Ectodermal cell (in vitro differentiated cells): Measurements from ENCODE around the gene ATXN10.

Source experiments
- H3K27ac ChIP-seq: 2 replicates; pipeline ENCODE4 v1.7.0; 2013; ENCODE audit warnings: mild to moderate bottlenecking, low read depth, low read length; ENCODE audit not compliant: insufficient read depth, poor library complexity, severe bottlenecking
- H3K27me3 ChIP-seq: 2 replicates; pipeline ENCODE4 v1.7.0; 2013; ENCODE audit warnings: mild to moderate bottlenecking, low read length; ENCODE audit not compliant: insufficient read depth, control insufficient read depth, poor library complexity, severe bottlenecking
- H3K36me3 ChIP-seq: one replicate; pipeline ENCODE4 v1.7.0; 2013; ENCODE audit warnings: low read length; ENCODE audit not compliant: control insufficient read depth, insufficient read depth
- H3K4me1 ChIP-seq: one replicate; pipeline ENCODE4 v1.7.0; 2013; ENCODE audit warnings: low read length; ENCODE audit not compliant: control insufficient read depth, insufficient read depth
- H3K4me3 ChIP-seq: 2 replicates; pipeline ENCODE4 v1.7.0; 2013; ENCODE audit warnings: low read depth, low read length, control low read depth; ENCODE audit not compliant: insufficient read depth
- H3K9me3 ChIP-seq: 2 replicates; pipeline ENCODE4 v1.7.0; 2013; ENCODE audit warnings: mild to moderate bottlenecking, low read length, moderate library complexity; ENCODE audit not compliant: control insufficient read depth
- WGBS, 2 experiments: methylation state at CpG; one replicate each; pipeline ENCODE4 v1.1.7; 2013; ENCODE audit warnings: missing lambda C conversion rate in 2 of 2; 5-methylcytosine and 5-hydroxymethylcytosine counted together

Gene ATXN10

GRCh38 chr22:45886540-45886939 lies 214.9 kb downstream of the ATXN10 start:
- 92 to 95% methylated on average over 7 of the region's 7 CpGs for WGBS, 2 experiments
- H3K9me3 ChIP-seq = no peaks in the 10 kb centered on the region
- no peak overlapping the region for H3K27ac ChIP-seq
- H3K4me3 ChIP-seq = no peak overlapping the region
- peaks cover 9% of the 10 kb centered on the region for H3K4me1 ChIP-seq
- no peaks in the 10 kb centered on the region for H3K36me3 ChIP-seq
- H3K27me3 ChIP-seq = peaks cover 6% of the 10 kb centered on the region

- Histone ChIP-seq H3K27me3 (no peaks in the 10 kb centered on the region), H3K9me3 (no peaks in the 10 kb centered on the region), H3K36me3 (no peaks in the 10 kb centered on the region), H3K27ac (no peak overlapping the region), H3K4me1 (peaks cover 8% of the 10 kb centered on the region), H3K4me3 (no peak overlapping the region)
- 93 to 94% methylated on average over 22 of the region's 22 CpGs for WGBS, 2 experiments
These were observed 215.8 kb downstream of the ATXN10 start for GRCh38 chr22:45887202-45888131.

GRCh38 chr22:45888221-45889092 lies 216.8 kb downstream of the ATXN10 start:
- no peaks in the 10 kb centered on the region for H3K9me3 ChIP-seq
- no peak overlapping the region for H3K4me3 ChIP-seq
- H3K36me3 ChIP-seq = no peaks in the 10 kb centered on the region
- no peaks in the 10 kb centered on the region for H3K27me3 ChIP-seq
- no peak overlapping the region for H3K27ac ChIP-seq
- H3K4me1 ChIP-seq = peaks cover 8% of the 10 kb centered on the region
- WGBS, 2 experiments = 93 to 94% methylated on average over 27 of the region's 27 CpGs

- Histone ChIP-seq H3K36me3 (no peaks in the 10 kb centered on the region), H3K27me3 (no peaks in the 10 kb centered on the region), H3K9me3 (no peaks in the 10 kb centered on the region), H3K27ac (no peak overlapping the region), H3K4me3 (no peak overlapping the region), H3K4me1 (peaks cover 8% of the 10 kb centered on the region)
- 93 to 95% methylated on average over 10 of the region's 10 CpGs for WGBS, 2 experiments
These were observed 217.5 kb downstream of the ATXN10 start for GRCh38 chr22:45889093-45889538.

- Histone ChIP-seq H3K27me3 (no peaks in the 10 kb centered on the region), H3K4me1 (peaks cover 8% of the 10 kb centered on the region), H3K9me3 (no peaks in the 10 kb centered on the region), H3K27ac (no peak overlapping the region), H3K4me3 (no peak overlapping the region), H3K36me3 (no peaks in the 10 kb centered on the region)
- WGBS, 2 experiments = 88 to 92% methylated on average over 56 of the region's 56 CpGs
These were observed 218.1 kb downstream of the ATXN10 start for GRCh38 chr22:45889539-45890350.

- Histone ChIP-seq H3K4me1 (peaks cover 8% of the 10 kb centered on the region), H3K36me3 (no peaks in the 10 kb centered on the region), H3K27ac (no peak overlapping the region), H3K4me3 (no peak overlapping the region), H3K9me3 (no peaks in the 10 kb centered on the region), H3K27me3 (no peaks in the 10 kb centered on the region)
- 95 to 97% methylated on average over 21 to 26 of the region's 26 CpGs for WGBS, 2 experiments
These were observed 218.7 kb downstream of the ATXN10 start for GRCh38 chr22:45890351-45890635.

- Histone ChIP-seq H3K4me3 (no peak overlapping the region), H3K4me1 (peaks cover 1% of the 10 kb centered on the region), H3K36me3 (no peaks in the 10 kb centered on the region), H3K27me3 (no peaks in the 10 kb centered on the region), H3K9me3 (no peaks in the 10 kb centered on the region), H3K27ac (no peak overlapping the region)
- WGBS, 2 experiments = 86 to 89% methylated on average over 37 of the region's 37 CpGs
These were observed 219.4 kb downstream of the ATXN10 start for GRCh38 chr22:45891021-45891421.

- no peaks in the 10 kb centered on the region for H3K4me1 ChIP-seq
- 91 to 93% methylated on average over 25 of the region's 25 CpGs for WGBS, 2 experiments
- no peaks in the 10 kb centered on the region for H3K36me3 ChIP-seq
- H3K27ac ChIP-seq = no peak overlapping the region
- no peaks in the 10 kb centered on the region for H3K9me3 ChIP-seq
- no peak overlapping the region for H3K4me3 ChIP-seq
- H3K27me3 ChIP-seq = no peaks in the 10 kb centered on the region
These were observed 219.9 kb downstream of the ATXN10 start for GRCh38 chr22:45891471-45891995.

GRCh38 chr22:45891996-45892621 lies 220.5 kb downstream of the ATXN10 start:
- H3K4me3 ChIP-seq = no peak overlapping the region
- H3K27ac ChIP-seq = no peak overlapping the region
- H3K36me3 ChIP-seq = no peaks in the 10 kb centered on the region
- 92 to 95% methylated on average over 22 of the region's 22 CpGs for WGBS, 2 experiments
- no peaks in the 10 kb centered on the region for H3K4me1 ChIP-seq
- no peaks in the 10 kb centered on the region for H3K27me3 ChIP-seq
- no peaks in the 10 kb centered on the region for H3K9me3 ChIP-seq
